ENCODE results near the gene CCDC187. TPM values are rescaled to one million over a fixed set of nuclear protein-coding genes. Genes with fewer than 3 reads are reported as not detected.
A peak's percentile ranks its signal among the peaks of the same experiment; 100 is the strongest.

CCDC187 gene
- total and polyA plus RNA-seq, 2 of the 13 experiments (the other 11 are each of a cell fraction or from before 2014, with no cell fraction given): 0.03 to 0.13 TPM

GRCh38 chr9:136297016-136297691 is 6.7 kb downstream of the CCDC187 start (continued):
- no peak for TF ChIP-seq HNF1A (IDR thresholded peaks at IDR 0.05; ENCODE audit: low read depth)
- TF ChIP-seq HNF1A (CRISPR knock-in tag; IDR thresholded peaks at IDR 0.05; ENCODE audit: borderline replicate concordance): 0 out of 2 replicates have a peak, but pooled peaks have one; percentile 14
- TF ChIP-seq ZEB1 (IDR thresholded peaks at IDR 0.05; ENCODE audit: insufficient replicate concordance, low read depth): no peak
- TF ChIP-seq E2F1 (CRISPR knock-in tag; IDR thresholded peaks at IDR 0.05): no peak
- no peak for TF ChIP-seq BCLAF1 (IDR thresholded peaks at IDR 0.05)
- peak; percentile 53 for TF ChIP-seq HOXA3 (CRISPR knock-in tag; IDR thresholded peaks at IDR 0.05)
- no peak for TF ChIP-seq SRSF9 (IDR thresholded peaks at IDR 0.05; ENCODE audit: borderline replicate concordance, insufficient read depth, low read depth, low read length, poor library complexity, severe bottlenecking)
- TF ChIP-seq PAXIP1 (CRISPR knock-in tag; conservative IDR thresholded peaks at IDR 0.05): peak; percentile 70
- no peak for TF ChIP-seq GPBP1L1 (CRISPR knock-in tag; IDR thresholded peaks at IDR 0.05)
- TF ChIP-seq ZNF605 (CRISPR knock-in tag; IDR thresholded peaks at IDR 0.05): no peak
- peak; percentile 59 for TF ChIP-seq PHF21A (CRISPR knock-in tag; IDR thresholded peaks at IDR 0.05)
- no peak for TF ChIP-seq HCFC1 (IDR thresholded peaks at IDR 0.05; ENCODE audit: low read depth, low read length)
- 0 out of 2 replicates have a peak, but pooled peaks have one; percentile 7 for TF ChIP-seq ZNF251 (CRISPR knock-in tag; IDR thresholded peaks at IDR 0.05)
- TF ChIP-seq POLR2AphosphoS2 (IDR thresholded peaks at IDR 0.05; ENCODE audit: low read depth, low read length): no peak
- TF ChIP-seq ZNF430 (CRISPR knock-in tag; IDR thresholded peaks at IDR 0.05): no peak
- TF ChIP-seq ISX (CRISPR knock-in tag; conservative IDR thresholded peaks at IDR 0.05): no peak
